WTC11 (cell line): ENCODE measurements around the gene CHN1. TPM values are rescaled to one million over a fixed set of nuclear protein-coding genes. Genes with fewer than 3 reads are reported as not detected.

ENCODE experiments used
- ATAC-seq: fragments of 200-7000 bp; cut with Tn5 transposase; 2 replicates; pipeline ENCODE4 v1.10.0; 2021; ENCODE audit warnings: mild to moderate bottlenecking, moderate library complexity
- CTCF ChIA-PET: fragments of 300-600 bp; sonication (Branson Sonifier 250); formaldehyde crosslinking; loops from one replicate; lab custom pipeline; 2021; ENCODE audit warnings: antibody characterized with exemption; lab: Charles Lee
- POLR2A ChIA-PET: fragments of 350-600 bp; sonication (Branson Sonifier 250); formaldehyde crosslinking; loops from one replicate; lab custom pipeline; 2021; ENCODE audit warnings: antibody characterized with exemption; lab: Charles Lee
- DNase-seq: peaks from one replicate; pipeline ENCODE4 v3.0.0; 2021; ENCODE audit warnings: low spot score
- H3K27ac Mint-ChIP-seq: 2 replicates; pipeline ENCODE4 v1.8.0; 2021; ENCODE audit warnings: mixed read lengths
- H3K27me3 Mint-ChIP-seq: 2 replicates; pipeline ENCODE4 v1.8.0; 2021; ENCODE audit warnings: low read depth, mild to moderate bottlenecking, moderate library complexity, mixed read lengths
- H3K36me3 Mint-ChIP-seq: 2 replicates; pipeline ENCODE4 v1.8.0; 2021; ENCODE audit warnings: mixed read lengths
- H3K4me1 Mint-ChIP-seq: 2 replicates; pipeline ENCODE4 v1.8.0; 2022; ENCODE audit warnings: mixed read lengths
- H3K4me3 Mint-ChIP-seq: 2 replicates; pipeline ENCODE4 v1.8.0; 2021; ENCODE audit warnings: mild to moderate bottlenecking, moderate library complexity, mixed read lengths
- H3K9me3 Mint-ChIP-seq: 2 replicates; pipeline ENCODE4 v1.8.0; 2021; ENCODE audit warnings: mixed read lengths
- CREB1 ChIP-seq: sonication (generic); formaldehyde crosslinking; IDR thresholded peaks from 2 replicates; pipeline ENCODE4 v1.8.0; 2023; ENCODE audit warnings: mild to moderate bottlenecking, missing genetic modification reagents
- ELF4 ChIP-seq: sonication (generic); formaldehyde crosslinking; IDR thresholded peaks from 2 replicates; pipeline ENCODE4 v1.8.1; 2022; ENCODE audit warnings: low read depth, mild to moderate bottlenecking, moderate library complexity, missing genetic modification reagents
- FOXJ3 ChIP-seq: sonication (generic); formaldehyde crosslinking; IDR thresholded peaks from 2 replicates; pipeline ENCODE4 v1.9.0; 2021; ENCODE audit warnings: missing genetic modification reagents, mild to moderate bottlenecking, borderline replicate concordance
- FOXK1 ChIP-seq: sonication (generic); formaldehyde crosslinking; IDR thresholded peaks from 2 replicates; pipeline ENCODE4 v1.8.0; 2022; ENCODE audit warnings: mild to moderate bottlenecking, moderate library complexity, missing genetic modification reagents
- HMGA2 ChIP-seq: fragments of 250-450 bp; sonication (Bioruptor Pico); IDR thresholded peaks from 2 replicates; pipeline ENCODE4 v1.4.0; 2021; ENCODE audit warnings: mild to moderate bottlenecking, moderate library complexity
- NFATC4 ChIP-seq: fragments of 250-450 bp; sonication (Bioruptor Pico); IDR thresholded peaks from 2 replicates; pipeline ENCODE4 v1.9.0; 2021; ENCODE audit warnings: mild to moderate bottlenecking
- NFE2L1 ChIP-seq: sonication (generic); formaldehyde crosslinking; IDR thresholded peaks from 2 replicates; pipeline ENCODE4 v1.8.1; 2023; ENCODE audit warnings: missing genetic modification reagents
- RELA ChIP-seq: sonication (generic); formaldehyde crosslinking; IDR thresholded peaks from 2 replicates; pipeline ENCODE4 v1.8.1; 2022; ENCODE audit warnings: missing genetic modification reagents, mild to moderate bottlenecking, borderline replicate concordance
- TEAD4 ChIP-seq: sonication (generic); formaldehyde crosslinking; IDR thresholded peaks from 2 replicates; pipeline ENCODE4 v1.8.0; 2022; ENCODE audit warnings: mild to moderate bottlenecking, missing genetic modification reagents
- TP53 ChIP-seq: sonication (generic); formaldehyde crosslinking; IDR thresholded peaks from 2 replicates; pipeline ENCODE4 v1.8.1; 2023; ENCODE audit warnings: mild to moderate bottlenecking, missing genetic modification reagents
- ZNF121 ChIP-seq: sonication (generic); formaldehyde crosslinking; IDR thresholded peaks from 2 replicates; pipeline ENCODE4 v1.8.0; 2023; ENCODE audit warnings: missing genetic modification reagents
- ZNF219 ChIP-seq: sonication (generic); formaldehyde crosslinking; IDR thresholded peaks from 2 replicates; pipeline ENCODE4 v1.8.0; 2023; ENCODE audit warnings: missing genetic modification reagents, mild to moderate bottlenecking, borderline replicate concordance
- ZNF263 ChIP-seq: sonication (generic); formaldehyde crosslinking; IDR thresholded peaks from 2 replicates; pipeline ENCODE4 v1.8.1; 2022; ENCODE audit warnings: low read depth, mild to moderate bottlenecking, moderate library complexity, missing genetic modification reagents
- total RNA-seq: library from RNA; stranded (reverse); gene quantifications from 3 replicates; pipeline ENCODE4 v1.2.3, GENCODE V29; 2021
- TF ChIP-seq, protein P1 (sequence below): sonication (generic); formaldehyde crosslinking; IDR thresholded peaks from 2 replicates; pipeline ENCODE4 v1.8.1; 2023; ENCODE audit warnings: mild to moderate bottlenecking, missing genetic modification reagents
- TF ChIP-seq, protein P2 (sequence below): sonication (generic); formaldehyde crosslinking; IDR thresholded peaks from 2 replicates; pipeline ENCODE4 v1.8.0; 2022; ENCODE audit warnings: mild to moderate bottlenecking, missing genetic modification reagents
- TF ChIP-seq, protein P3 (sequence below): sonication (generic); formaldehyde crosslinking; IDR thresholded peaks from 2 replicates; pipeline ENCODE4 v1.8.1; 2022; ENCODE audit warnings: mild to moderate bottlenecking, missing genetic modification reagents, moderate library complexity, borderline replicate concordance
- TF ChIP-seq, protein P4 (sequence below): sonication (generic); formaldehyde crosslinking; IDR thresholded peaks from 2 replicates; pipeline ENCODE4 v1.8.0; 2022; ENCODE audit warnings: mild to moderate bottlenecking, missing genetic modification reagents
- TF ChIP-seq, protein P5 (sequence below): sonication (generic); formaldehyde crosslinking; conservative IDR thresholded peaks from 2 replicates; pipeline ENCODE4 v1.8.1; 2023; ENCODE audit warnings: mild to moderate bottlenecking, low read depth, missing genetic modification reagents, moderate library complexity
- TF ChIP-seq, protein P6 (sequence below): sonication (generic); formaldehyde crosslinking; IDR thresholded peaks from 2 replicates; pipeline ENCODE4 v1.8.1; 2022; ENCODE audit warnings: low read depth, mild to moderate bottlenecking, moderate library complexity, missing genetic modification reagents, borderline replicate concordance
- TF ChIP-seq, protein P7 (sequence below): sonication (generic); formaldehyde crosslinking; IDR thresholded peaks from 2 replicates; pipeline ENCODE4 v1.8.0; 2023; ENCODE audit warnings: missing genetic modification reagents, mild to moderate bottlenecking, borderline replicate concordance

CHN1 gene
- total RNA-seq, 1 experiment from 2014 or later: 30.0 TPM

DNA sequence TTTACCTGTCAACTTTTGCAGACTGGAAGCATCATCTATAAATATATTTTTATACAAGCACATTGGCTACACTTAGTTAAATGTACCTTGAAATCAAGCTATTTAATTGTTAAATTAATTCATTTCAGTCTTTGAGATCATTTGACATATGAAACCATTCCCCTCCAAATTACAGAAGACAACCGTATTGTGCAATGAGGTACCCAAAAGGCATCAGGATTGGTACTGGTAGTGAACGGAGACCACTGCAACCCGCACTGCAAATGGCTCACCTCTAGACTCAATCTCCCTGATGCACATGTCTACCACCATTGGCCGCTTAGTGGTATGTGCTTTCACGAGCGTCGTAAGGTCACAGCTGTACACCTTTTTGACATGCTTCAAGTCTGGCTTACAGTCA is 193.1 kb downstream of the CHN1 start (continued):
- TF ChIP-seq, protein P1, sequence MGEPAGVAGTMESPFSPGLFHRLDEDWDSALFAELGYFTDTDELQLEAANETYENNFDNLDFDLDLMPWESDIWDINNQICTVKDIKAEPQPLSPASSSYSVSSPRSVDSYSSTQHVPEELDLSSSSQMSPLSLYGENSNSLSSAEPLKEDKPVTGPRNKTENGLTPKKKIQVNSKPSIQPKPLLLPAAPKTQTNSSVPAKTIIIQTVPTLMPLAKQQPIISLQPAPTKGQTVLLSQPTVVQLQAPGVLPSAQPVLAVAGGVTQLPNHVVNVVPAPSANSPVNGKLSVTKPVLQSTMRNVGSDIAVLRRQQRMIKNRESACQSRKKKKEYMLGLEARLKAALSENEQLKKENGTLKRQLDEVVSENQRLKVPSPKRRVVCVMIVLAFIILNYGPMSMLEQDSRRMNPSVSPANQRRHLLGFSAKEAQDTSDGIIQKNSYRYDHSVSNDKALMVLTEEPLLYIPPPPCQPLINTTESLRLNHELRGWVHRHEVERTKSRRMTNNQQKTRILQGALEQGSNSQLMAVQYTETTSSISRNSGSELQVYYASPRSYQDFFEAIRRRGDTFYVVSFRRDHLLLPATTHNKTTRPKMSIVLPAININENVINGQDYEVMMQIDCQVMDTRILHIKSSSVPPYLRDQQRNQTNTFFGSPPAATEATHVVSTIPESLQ (CRISPR knock-in tag): no peak

DNA sequence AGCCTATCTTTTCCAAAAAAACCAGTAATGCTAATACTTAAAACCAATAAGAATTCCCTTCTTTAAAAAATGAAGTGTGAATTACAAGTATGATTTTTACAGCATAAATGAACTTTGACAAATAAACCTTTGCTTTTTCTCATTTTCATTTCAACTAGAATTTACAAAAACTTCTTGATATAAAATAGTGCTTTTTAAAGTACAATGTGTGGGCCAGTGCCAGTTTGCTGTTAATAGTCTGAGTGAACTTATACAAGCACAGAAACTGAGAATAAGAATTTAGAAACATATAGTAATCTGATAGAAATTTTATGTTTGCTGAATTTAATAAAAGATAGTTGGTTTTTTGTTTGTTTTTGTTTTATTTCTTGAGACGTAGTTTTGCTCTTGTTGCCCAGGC is 197.2 kb downstream of the CHN1 start:
- H3K36me3 Mint-ChIP-seq: peaks cover 16% of the 10 kb centered on the region
- ChIA-PET CTCF (no interaction called here), POLR2A (no interaction called here)
- peaks cover 5% of the 10 kb centered on the region for H3K4me1 Mint-ChIP-seq
- H3K4me3 Mint-ChIP-seq: no peak overlapping the region
- no peaks in the 10 kb centered on the region for H3K27me3 Mint-ChIP-seq
- H3K27ac Mint-ChIP-seq: no peak overlapping the region
- no peak for ATAC-seq
- no peak for DNase-seq
- no peaks in the 10 kb centered on the region for H3K9me3 Mint-ChIP-seq
- TF ChIP-seq, protein P2, sequence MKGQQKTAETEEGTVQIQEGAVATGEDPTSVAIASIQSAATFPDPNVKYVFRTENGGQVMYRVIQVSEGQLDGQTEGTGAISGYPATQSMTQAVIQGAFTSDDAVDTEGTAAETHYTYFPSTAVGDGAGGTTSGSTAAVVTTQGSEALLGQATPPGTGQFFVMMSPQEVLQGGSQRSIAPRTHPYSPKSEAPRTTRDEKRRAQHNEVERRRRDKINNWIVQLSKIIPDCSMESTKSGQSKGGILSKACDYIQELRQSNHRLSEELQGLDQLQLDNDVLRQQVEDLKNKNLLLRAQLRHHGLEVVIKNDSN: no peak
- TF ChIP-seq ZNF219 (CRISPR knock-in tag) (no peak), HMGA2 (CRISPR knock-in tag) (no peak), ELF4 (no peak), ZNF263 (no peak), NFATC4 (CRISPR knock-in tag) (no peak), FOXJ3 (no peak), NFE2L1 (CRISPR knock-in tag) (no peak), TP53 (CRISPR knock-in tag) (no peak), ZNF121 (CRISPR knock-in tag) (no peak), FOXK1 (CRISPR knock-in tag) (no peak), RELA (CRISPR knock-in tag) (no peak), CREB1 (CRISPR knock-in tag) (no peak), TEAD4 (no peak)
- TF ChIP-seq, protein P3, sequence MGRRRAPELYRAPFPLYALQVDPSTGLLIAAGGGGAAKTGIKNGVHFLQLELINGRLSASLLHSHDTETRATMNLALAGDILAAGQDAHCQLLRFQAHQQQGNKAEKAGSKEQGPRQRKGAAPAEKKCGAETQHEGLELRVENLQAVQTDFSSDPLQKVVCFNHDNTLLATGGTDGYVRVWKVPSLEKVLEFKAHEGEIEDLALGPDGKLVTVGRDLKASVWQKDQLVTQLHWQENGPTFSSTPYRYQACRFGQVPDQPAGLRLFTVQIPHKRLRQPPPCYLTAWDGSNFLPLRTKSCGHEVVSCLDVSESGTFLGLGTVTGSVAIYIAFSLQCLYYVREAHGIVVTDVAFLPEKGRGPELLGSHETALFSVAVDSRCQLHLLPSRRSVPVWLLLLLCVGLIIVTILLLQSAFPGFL: no peak
- TF ChIP-seq, protein P4, sequence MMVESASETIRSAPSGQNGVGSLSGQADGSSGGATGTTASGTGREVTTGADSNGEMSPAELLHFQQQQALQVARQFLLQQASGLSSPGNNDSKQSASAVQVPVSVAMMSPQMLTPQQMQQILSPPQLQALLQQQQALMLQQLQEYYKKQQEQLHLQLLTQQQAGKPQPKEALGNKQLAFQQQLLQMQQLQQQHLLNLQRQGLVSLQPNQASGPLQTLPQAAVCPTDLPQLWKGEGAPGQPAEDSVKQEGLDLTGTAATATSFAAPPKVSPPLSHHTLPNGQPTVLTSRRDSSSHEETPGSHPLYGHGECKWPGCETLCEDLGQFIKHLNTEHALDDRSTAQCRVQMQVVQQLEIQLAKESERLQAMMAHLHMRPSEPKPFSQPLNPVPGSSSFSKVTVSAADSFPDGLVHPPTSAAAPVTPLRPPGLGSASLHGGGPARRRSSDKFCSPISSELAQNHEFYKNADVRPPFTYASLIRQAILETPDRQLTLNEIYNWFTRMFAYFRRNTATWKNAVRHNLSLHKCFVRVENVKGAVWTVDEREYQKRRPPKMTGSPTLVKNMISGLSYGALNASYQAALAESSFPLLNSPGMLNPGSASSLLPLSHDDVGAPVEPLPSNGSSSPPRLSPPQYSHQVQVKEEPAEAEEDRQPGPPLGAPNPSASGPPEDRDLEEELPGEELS (CRISPR knock-in tag): no peak
- TF ChIP-seq, protein P5, sequence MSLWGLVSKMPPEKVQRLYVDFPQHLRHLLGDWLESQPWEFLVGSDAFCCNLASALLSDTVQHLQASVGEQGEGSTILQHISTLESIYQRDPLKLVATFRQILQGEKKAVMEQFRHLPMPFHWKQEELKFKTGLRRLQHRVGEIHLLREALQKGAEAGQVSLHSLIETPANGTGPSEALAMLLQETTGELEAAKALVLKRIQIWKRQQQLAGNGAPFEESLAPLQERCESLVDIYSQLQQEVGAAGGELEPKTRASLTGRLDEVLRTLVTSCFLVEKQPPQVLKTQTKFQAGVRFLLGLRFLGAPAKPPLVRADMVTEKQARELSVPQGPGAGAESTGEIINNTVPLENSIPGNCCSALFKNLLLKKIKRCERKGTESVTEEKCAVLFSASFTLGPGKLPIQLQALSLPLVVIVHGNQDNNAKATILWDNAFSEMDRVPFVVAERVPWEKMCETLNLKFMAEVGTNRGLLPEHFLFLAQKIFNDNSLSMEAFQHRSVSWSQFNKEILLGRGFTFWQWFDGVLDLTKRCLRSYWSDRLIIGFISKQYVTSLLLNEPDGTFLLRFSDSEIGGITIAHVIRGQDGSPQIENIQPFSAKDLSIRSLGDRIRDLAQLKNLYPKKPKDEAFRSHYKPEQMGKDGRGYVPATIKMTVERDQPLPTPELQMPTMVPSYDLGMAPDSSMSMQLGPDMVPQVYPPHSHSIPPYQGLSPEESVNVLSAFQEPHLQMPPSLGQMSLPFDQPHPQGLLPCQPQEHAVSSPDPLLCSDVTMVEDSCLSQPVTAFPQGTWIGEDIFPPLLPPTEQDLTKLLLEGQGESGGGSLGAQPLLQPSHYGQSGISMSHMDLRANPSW (CRISPR knock-in tag): no peak
- TF ChIP-seq, protein P6, sequence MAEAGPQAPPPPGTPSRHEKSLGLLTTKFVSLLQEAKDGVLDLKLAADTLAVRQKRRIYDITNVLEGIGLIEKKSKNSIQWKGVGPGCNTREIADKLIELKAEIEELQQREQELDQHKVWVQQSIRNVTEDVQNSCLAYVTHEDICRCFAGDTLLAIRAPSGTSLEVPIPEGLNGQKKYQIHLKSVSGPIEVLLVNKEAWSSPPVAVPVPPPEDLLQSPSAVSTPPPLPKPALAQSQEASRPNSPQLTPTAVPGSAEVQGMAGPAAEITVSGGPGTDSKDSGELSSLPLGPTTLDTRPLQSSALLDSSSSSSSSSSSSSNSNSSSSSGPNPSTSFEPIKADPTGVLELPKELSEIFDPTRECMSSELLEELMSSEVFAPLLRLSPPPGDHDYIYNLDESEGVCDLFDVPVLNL (CRISPR knock-in tag): no peak
- TF ChIP-seq, protein P7, sequence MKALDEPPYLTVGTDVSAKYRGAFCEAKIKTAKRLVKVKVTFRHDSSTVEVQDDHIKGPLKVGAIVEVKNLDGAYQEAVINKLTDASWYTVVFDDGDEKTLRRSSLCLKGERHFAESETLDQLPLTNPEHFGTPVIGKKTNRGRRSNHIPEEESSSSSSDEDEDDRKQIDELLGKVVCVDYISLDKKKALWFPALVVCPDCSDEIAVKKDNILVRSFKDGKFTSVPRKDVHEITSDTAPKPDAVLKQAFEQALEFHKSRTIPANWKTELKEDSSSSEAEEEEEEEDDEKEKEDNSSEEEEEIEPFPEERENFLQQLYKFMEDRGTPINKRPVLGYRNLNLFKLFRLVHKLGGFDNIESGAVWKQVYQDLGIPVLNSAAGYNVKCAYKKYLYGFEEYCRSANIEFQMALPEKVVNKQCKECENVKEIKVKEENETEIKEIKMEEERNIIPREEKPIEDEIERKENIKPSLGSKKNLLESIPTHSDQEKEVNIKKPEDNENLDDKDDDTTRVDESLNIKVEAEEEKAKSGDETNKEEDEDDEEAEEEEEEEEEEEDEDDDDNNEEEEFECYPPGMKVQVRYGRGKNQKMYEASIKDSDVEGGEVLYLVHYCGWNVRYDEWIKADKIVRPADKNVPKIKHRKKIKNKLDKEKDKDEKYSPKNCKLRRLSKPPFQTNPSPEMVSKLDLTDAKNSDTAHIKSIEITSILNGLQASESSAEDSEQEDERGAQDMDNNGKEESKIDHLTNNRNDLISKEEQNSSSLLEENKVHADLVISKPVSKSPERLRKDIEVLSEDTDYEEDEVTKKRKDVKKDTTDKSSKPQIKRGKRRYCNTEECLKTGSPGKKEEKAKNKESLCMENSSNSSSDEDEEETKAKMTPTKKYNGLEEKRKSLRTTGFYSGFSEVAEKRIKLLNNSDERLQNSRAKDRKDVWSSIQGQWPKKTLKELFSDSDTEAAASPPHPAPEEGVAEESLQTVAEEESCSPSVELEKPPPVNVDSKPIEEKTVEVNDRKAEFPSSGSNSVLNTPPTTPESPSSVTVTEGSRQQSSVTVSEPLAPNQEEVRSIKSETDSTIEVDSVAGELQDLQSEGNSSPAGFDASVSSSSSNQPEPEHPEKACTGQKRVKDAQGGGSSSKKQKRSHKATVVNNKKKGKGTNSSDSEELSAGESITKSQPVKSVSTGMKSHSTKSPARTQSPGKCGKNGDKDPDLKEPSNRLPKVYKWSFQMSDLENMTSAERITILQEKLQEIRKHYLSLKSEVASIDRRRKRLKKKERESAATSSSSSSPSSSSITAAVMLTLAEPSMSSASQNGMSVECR (CRISPR knock-in tag): no peak
